CD4-positive, alpha-beta T cell treated with Interleukin-6 at 100 ng/mL for 8 hours (primary cell): ENCODE data around the gene DSC3.
"Not testable (repeated sequence)": the region's sequence is repeated elsewhere in the genome, so short reads cannot be mapped to it uniquely, and the experiment has no call there.

Source experiments
- DNase-seq: peaks from one replicate; pipeline ENCODE4 v3.0.0-alpha.2; 2020; ENCODE audit warnings: mixed read lengths, low spot score

Gene DSC3

DNA sequence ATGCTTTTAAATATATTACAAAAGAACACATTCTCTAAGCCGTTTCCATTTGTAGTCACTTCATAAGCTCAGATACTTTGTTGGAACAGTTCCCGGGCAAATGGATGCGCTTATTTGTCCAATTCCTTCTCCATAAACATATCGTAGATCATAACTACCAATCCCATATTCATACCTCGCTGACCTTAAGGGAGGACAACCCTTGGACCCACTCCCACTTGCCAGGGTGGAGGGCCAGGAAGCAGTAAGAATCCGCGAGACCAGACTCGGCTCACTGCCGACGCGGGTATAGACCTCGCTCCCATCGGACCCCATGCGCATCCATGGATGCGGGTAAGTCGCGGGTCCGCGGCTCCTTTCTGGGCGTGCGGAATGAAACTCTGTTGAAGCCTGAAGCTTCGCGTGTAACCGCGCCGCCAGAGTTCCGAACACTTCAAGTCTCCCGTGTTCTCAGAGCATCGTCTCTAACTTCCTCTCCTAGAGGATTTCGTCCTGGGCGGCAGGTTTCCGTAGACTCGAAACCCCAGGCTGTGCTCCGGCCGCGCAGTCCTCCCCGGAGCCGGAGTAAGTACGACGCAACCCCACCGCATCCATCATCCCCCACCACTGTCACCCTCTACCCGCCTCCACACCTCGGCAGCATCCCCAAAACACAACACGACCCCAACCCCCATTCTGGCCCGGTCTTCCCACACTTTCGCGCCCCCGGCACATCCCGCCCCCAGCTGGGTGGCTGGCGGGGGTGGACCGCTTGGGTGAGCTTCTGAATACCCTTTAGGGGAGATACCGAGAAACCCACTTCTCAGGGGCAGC, 1.1 kb downstream of the DSC3 start:
- DNase-seq = no peak

DNA sequence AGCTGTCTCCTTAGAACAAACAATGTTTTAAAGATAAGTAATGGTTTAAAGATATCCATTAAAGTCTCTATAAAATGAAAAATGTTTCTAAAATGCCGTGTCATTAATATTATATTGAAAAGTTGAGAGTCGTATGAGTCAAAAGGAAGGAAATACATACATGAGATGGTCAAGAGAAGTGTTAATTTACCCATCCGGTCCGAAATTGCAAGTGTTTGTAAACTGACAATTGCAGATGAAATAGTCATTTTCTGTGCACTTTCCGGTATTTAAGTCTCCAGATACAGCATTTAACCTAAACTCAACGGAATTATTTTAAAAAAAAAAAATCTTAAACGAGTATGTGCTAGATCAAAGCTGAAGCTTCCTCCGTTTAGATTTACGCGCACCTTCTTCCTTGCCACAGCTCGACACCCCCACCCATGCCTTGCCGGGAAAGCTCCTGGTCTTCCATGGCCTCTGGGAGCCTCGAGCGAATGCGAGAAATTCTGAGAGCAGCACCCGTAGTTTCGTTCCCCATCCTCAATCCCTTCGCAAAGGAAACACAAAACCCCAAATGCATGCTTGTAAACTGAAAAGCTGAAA, 1.8 kb downstream of the DSC3 start:
- no peak for DNase-seq

DNA sequence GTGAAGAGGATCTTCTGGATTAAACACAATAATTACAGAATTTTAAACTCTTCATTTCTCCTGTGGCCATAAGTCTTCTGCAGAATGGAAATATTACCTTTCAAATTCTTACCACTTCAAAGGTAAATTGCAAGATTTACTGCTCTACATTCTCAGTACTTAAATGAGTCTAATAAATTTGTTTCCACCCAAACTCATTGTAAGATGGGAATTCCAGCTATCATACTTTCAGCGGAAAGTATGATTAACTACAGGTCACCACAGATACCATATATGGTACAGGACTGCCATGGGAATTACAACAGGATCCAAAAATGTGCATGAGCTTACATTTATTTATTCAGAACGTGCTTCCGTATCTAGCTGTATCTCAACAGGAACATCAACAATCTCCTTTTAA, 3.1 kb downstream of the DSC3 start:
- DNase-seq = no peak

GRCh38 chr18:31037686-31038085, 4.9 kb downstream of the DSC3 start:
- not testable (repeated sequence) for DNase-seq

DNA sequence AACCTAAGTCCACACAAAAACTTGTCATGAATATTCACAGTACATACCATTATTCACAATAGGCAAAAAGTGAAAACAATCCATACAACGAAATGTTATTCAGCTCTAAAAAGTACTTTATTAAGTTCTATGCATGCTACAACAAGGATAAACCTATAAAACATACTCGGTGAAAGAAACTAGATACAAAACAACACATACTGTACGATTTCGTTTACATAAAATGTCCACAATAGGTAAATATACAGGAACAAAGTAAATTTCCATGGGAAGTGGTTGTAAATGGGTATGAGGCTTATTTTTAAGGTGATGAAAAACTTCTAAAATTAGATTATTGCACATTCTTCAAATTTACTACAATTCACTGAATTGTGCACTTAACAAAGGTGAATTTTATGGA, 8.0 kb downstream of the DSC3 start:
- no peak for DNase-seq

- no peak for DNase-seq
These were observed 11.8 kb downstream of the DSC3 start for GRCh38 chr18:31030574-31031278.

DNA sequence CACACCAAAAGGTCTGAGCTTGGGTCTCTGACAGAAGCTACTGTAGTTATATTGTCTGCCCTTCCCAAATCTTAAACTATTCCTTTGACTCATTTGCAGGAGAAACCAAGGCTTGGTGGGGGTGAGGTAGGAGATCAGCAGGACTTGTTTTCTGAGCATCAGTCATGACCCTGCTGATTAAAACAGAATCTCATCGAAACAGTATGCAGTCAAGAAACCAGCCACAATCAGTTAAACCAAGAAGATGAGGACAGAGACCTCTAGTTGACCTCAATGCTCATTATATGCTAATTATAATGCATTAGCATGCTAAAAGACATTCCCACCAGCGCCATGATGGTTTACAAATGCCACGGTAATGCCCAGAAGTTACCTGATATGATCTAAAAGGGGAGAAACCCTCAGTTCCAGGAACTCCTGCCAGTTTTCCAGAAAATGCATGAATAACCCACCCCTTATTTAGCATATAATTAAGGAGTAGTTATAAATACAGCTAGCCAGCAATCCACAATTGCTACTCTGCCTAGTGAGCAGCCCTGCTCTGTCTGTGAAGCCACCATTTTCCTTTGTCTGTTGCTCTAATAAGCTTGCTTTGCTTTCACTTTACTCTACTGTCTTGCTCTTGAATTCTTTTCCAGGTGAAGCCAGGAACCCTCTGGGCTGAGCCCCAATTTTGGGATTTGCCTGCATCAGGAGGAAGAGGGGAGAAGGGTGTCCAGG, 26.7 kb downstream of the DSC3 start:
- no peak for DNase-seq

DNA sequence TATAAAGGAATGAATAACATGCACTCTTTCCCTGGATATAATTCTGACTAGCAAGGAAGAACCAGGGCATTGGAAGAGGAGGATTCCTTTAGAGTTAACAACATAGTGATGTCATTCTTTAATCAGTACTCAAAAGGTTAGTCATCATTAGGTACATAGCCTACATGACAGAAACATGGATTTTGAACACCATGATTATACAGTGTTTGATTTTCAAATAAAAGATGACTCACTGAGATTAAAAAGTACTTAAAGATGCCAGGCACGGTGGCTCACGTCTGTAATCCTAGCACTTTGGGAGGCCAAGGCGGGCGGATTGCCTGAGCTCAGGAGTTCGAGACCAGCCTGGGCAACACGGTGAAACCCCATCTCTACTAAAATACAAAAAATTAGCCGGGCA, 31.1 kb downstream of the DSC3 start:
- DNase-seq = not testable (repeated sequence)

GRCh38 chr18:31010601-31011000, 31.9 kb downstream of the DSC3 start:
- no peak for DNase-seq

- no peak for DNase-seq
These were observed 42.5 kb downstream of the DSC3 start for GRCh38 chr18:30999887-31000628.

DNA sequence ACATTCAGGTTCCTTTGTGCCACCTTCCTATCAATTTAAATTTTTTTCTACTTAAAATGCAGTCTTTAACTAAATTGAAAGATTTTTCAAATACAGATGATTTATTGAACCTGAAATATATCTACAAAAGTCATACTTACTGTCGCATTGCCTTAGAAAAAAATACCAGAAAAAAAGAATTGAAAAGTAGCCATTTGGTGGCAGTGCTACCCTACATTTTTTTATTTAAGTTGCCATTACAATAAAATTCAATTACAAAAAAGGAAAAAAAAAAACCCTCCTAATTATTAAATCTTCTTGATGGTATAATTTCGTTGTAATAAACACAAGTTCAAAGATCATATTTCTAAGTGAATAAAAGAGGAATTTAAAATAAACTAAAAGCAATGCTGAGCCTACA, 43.4 kb downstream of the DSC3 start:
- no peak for DNase-seq

GRCh38 chr18:30997223-30997622, 45.3 kb downstream of the DSC3 start:
- DNase-seq = no peak

DNA sequence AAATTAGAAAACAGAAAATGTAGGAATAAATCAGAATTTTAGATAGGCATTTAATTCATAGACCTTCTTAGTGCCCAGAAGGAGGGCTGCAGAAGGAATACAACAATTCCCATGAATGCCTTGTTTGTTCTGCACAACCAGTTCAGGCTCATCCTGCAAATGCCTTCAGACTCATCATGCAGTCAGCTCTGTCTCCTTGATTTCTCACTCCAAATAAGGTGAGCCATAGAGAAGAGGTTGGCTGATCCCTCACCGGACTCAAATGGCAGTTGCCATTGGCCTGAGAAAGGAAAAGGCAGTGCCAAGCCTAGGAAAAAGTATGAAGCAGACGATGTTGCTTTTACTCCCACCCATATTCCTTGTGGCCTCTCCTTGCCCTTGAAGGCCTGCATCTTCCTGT, 50.3 kb downstream of the DSC3 start:
- DNase-seq = no peak

DNA sequence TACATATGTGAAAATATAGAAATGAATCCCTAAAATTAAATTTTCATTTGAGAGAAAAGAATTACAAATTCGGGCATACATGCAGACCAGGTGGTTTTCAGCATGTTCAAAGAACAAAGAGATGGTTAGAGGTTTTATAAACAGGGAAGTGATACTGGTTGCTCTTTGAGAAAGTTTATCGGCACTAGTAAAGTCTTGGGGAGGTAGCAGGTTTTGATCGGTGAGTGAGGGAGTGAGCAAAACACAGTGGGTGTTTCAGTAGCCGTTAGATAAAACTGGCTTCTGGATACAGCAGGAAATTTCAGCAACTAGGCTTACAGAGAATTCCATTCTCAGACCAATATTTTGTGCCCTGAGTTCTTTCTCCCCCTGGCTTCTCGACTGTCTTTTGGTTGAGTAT, 51.1 kb downstream of the DSC3 start:
- no peak for DNase-seq

GRCh38 chr18:30989141-30989540, 53.4 kb downstream of the DSC3 start:
- DNase-seq = no peak

- DNase-seq = no peak
These were observed 54.1 kb downstream of the DSC3 start for GRCh38 chr18:30988440-30988839.

DNA sequence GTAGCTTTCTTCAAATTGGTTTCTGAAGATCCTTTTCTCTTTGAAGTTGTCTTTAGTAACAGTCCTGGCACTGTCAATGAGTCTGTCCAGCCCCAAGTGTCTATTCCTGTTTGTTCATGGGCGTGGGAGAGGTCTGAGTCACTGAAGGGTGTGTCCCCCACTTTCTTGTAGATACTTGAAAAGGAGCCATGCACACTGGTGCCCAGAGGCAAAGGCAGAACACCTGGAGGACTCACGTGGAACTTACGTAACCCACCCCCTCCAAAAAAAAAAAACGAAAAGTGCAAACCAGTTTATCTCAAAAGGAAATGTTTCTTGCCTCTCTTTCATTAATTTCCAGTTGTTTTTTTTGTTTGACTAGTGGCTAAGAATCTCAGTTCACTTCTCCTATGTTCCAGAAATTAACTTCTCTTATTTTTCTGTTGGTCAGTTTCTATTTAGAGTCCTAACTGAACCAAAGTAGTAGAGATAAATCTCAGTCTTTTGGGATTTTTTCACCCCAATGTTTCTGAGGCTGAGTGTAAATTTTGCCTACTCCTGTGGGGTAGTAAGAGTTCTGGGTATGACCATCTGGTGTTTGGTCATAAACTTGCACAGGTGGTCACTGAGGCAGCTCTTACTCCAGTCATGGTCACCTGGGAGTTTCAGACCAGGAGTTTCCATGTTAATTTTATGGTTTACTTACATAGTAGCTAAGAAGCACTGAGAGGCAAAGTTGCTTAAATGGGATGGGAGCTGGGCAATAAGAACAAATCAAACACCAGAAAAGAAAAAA, 54.9 kb downstream of the DSC3 start:
- no peak for DNase-seq

DNA sequence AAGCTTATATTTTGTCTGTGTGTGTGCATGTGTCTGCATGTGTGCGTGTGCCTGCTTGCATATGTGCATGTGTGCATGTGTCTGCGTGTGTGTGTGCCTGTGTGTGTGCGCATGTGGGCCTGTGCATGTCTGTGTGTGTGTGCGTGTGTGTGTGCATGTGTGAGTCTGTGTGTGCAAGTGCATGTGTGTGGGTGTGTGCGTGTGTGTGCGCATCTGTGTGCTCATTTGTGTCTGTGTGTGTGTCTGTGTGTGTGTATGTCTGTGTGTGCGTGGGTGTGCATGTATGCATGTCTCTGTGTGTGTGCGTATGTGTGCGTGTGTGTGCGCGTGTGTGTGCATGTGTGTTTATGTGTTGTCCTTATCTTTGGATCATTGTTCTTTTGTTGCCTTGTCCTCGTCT, 56.8 kb downstream of the DSC3 start:
- DNase-seq = no peak

DNA sequence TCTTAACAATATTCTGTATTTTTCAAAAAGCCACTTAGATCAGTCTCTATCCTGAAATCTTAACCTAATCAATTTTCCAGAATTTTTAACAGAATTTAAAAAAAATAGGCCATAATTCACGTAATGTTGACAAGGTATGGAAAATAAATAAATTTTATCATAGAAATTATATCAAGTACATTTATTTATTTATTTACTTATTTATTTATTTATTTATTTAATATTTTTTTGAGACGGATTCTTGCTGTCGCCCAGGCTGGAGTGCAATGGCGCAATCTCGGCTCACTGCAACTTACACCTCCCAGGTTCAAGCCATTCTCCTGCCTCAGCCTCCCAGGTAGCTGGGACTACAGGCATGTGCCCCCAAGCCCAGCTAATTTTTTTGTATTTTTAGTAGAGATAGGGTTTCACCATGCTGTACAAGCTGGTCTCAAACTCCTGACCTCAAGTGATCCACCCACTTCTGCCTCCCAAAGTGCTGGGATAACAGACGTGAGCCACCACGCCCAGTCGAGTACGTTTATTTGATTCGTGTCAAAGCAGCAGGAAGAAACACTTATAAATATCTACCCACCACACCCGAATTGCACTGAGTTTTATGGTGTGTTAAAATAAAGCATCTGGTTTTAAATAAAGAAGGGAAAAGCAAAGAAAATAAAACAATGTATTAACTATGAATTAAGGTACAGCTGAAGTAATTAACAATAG, 60.1 kb downstream of the DSC3 start:
- no peak for DNase-seq

DNA sequence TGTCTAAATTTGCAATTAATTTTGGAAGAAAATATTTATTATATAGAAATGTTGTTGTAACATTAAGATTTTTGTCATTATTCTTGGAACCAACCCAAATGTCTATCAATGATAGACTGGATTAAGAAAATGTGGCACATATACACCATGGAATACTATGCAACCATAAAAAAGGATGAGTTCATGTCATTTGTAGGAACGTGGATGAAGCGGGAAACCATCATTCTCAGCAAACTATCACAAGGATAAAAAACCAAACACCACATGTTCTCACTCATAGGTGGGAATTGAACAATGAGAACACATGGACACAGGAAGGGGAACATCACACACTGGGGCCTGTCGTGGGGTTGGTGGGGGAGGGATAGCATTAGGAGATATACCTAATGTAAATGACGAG, 64.5 kb downstream of the DSC3 start:
- DNase-seq = not testable (repeated sequence)
